ENCODE results near the gene ZNF407.
A peak's percentile ranks its signal among the peaks of the same experiment; 100 is the strongest.

The ZNF407 gene

GRCh38 chr18:74622072-74622471, 24.4 kb downstream of the ZNF407 start:
- Histone ChIP-seq H2AFZ (no peak overlapping the region), H3K4me3 (ENCODE audit: low read depth, low read length) (no peak overlapping the region), H3K79me2 (peaks cover 20% of the 10 kb centered on the region), H3K9ac (no peak overlapping the region), H3K36me3 (ENCODE audit: control insufficient read depth, insufficient read depth, low read length) (no peaks in the 10 kb centered on the region), H3K4me2 (ENCODE audit: low read length) (no peak overlapping the region), H3K9me3 (ENCODE audit: control insufficient read depth, low read length) (no peaks in the 10 kb centered on the region), H3K27ac (no peak overlapping the region), H3K27me3 (ENCODE audit: control insufficient read depth, insufficient read depth, low read length) (no peaks in the 10 kb centered on the region), H3K4me1 (no peaks in the 10 kb centered on the region)
- no peak for TF ChIP-seq CTCF (IDR thresholded peaks at IDR 0.05)

- Histone ChIP-seq H3K79me2 (peaks cover 14% of the 10 kb centered on the region), H3K36me3 (ENCODE audit: control insufficient read depth, insufficient read depth, low read length) (no peaks in the 10 kb centered on the region), H3K4me3 (ENCODE audit: low read depth, low read length) (no peak overlapping the region), H3K9ac (no peak overlapping the region), H3K27me3 (ENCODE audit: control insufficient read depth, insufficient read depth, low read length) (no peaks in the 10 kb centered on the region), H3K27ac (no peak overlapping the region), H3K9me3 (ENCODE audit: control insufficient read depth, low read length) (no peaks in the 10 kb centered on the region), H3K4me2 (ENCODE audit: low read length) (no peak overlapping the region), H3K4me1 (no peaks in the 10 kb centered on the region), H2AFZ (no peak overlapping the region)
- TF ChIP-seq CTCF (IDR thresholded peaks at IDR 0.05): peak; percentile 41
Observed at GRCh38 chr18:74623047-74623816, 25.6 kb downstream of the ZNF407 start.

GRCh38 chr18:74624466-74624865, 26.8 kb downstream of the ZNF407 start:
- no peaks in the 10 kb centered on the region for H3K27me3 ChIP-seq (ENCODE audit: control insufficient read depth, insufficient read depth, low read length)
- no peak overlapping the region for H3K4me2 ChIP-seq (ENCODE audit: low read length)
- no peak for TF ChIP-seq CTCF (IDR thresholded peaks at IDR 0.05)

GRCh38 chr18:74625157-74625556, 27.5 kb downstream of the ZNF407 start:
- Histone ChIP-seq H3K4me3 (ENCODE audit: low read depth, low read length) (no peak overlapping the region), H3K79me2 (peaks cover 13% of the 10 kb centered on the region), H3K27ac (no peak overlapping the region), H3K27me3 (ENCODE audit: control insufficient read depth, insufficient read depth, low read length) (no peaks in the 10 kb centered on the region), H3K9ac (no peak overlapping the region), H3K4me1 (no peaks in the 10 kb centered on the region), H3K4me2 (ENCODE audit: low read length) (no peak overlapping the region), H2AFZ (no peak overlapping the region), H3K9me3 (ENCODE audit: control insufficient read depth, low read length) (no peaks in the 10 kb centered on the region), H3K36me3 (ENCODE audit: control insufficient read depth, insufficient read depth, low read length) (no peaks in the 10 kb centered on the region)
- no peak for TF ChIP-seq CTCF (IDR thresholded peaks at IDR 0.05)

More at GRCh38 chr18:74624466-74624865, 26.8 kb downstream of the ZNF407 start:
- H3K4me3 ChIP-seq (ENCODE audit: low read depth, low read length): no peak overlapping the region
- no peaks in the 10 kb centered on the region for H3K4me1 ChIP-seq
- H3K27ac ChIP-seq: no peak overlapping the region
- no peak overlapping the region for H2AFZ ChIP-seq
- H3K9ac ChIP-seq: no peak overlapping the region
- no peaks in the 10 kb centered on the region for H3K36me3 ChIP-seq (ENCODE audit: control insufficient read depth, insufficient read depth, low read length)
- H3K9me3 ChIP-seq (ENCODE audit: control insufficient read depth, low read length): no peaks in the 10 kb centered on the region
- peaks cover 14% of the 10 kb centered on the region for H3K79me2 ChIP-seq

Data from parathyroid adenoma (tissue), 2 donors.